ENCODE measurements around the gene ALG12.

ALG12 gene

GRCh38 chr22:49889071-49889470, 29.2 kb downstream of the ALG12 start:
- no peaks in the 10 kb centered on the region for H3K4me1 ChIP-seq (ENCODE audit: control insufficient read depth, insufficient read depth, low read length, poor library complexity, severe bottlenecking)
- 92 to 98% methylated on average over 5 of the region's 5 CpGs for WGBS, 2 experiments (ENCODE audit: insufficient coverage in 2 of 2)
- H3K27ac ChIP-seq (ENCODE audit: low read depth, low read length, severe bottlenecking), result no peak overlapping the region
- H3K9me3 ChIP-seq (ENCODE audit: control insufficient read depth, low read length), result peaks cover 20% of the 10 kb centered on the region
- H3K36me3 ChIP-seq (ENCODE audit: control insufficient read depth, insufficient read depth, low read length), result peaks cover 94% of the 10 kb centered on the region
- no peak overlapping the region for H3K4me3 ChIP-seq (ENCODE audit: extremely low read depth, insufficient read depth, low read length, poor library complexity, severe bottlenecking)

GRCh38 chr22:49887702-49888101, 30.5 kb downstream of the ALG12 start:
- H3K4me3 ChIP-seq (ENCODE audit: extremely low read depth, insufficient read depth, low read length, poor library complexity, severe bottlenecking), result no peak overlapping the region
- no peak overlapping the region for H3K27ac ChIP-seq (ENCODE audit: low read depth, low read length, severe bottlenecking)
- peaks cover 20% of the 10 kb centered on the region for H3K9me3 ChIP-seq (ENCODE audit: control insufficient read depth, low read length)
- 96 to 100% methylated on average over 9 of the region's 9 CpGs for WGBS, 2 experiments (ENCODE audit: insufficient coverage in 2 of 2)
- H3K4me1 ChIP-seq (ENCODE audit: control insufficient read depth, insufficient read depth, low read length, poor library complexity, severe bottlenecking), result no peaks in the 10 kb centered on the region
- peaks cover 97% of the 10 kb centered on the region for H3K36me3 ChIP-seq (ENCODE audit: control insufficient read depth, insufficient read depth, low read length)

GRCh38 chr22:49887064-49887451, 31.2 kb downstream of the ALG12 start:
- WGBS, 2 experiments (ENCODE audit: insufficient coverage in 2 of 2), result 95 to 98% methylated on average over 13 to 14 of the region's 14 CpGs
- H3K36me3 ChIP-seq (ENCODE audit: control insufficient read depth, insufficient read depth, low read length), result peaks cover 92% of the 10 kb centered on the region
- H3K9me3 ChIP-seq (ENCODE audit: control insufficient read depth, low read length), result peaks cover 20% of the 10 kb centered on the region
- no peak overlapping the region for H3K27ac ChIP-seq (ENCODE audit: low read depth, low read length, severe bottlenecking)
- no peaks in the 10 kb centered on the region for H3K4me1 ChIP-seq (ENCODE audit: control insufficient read depth, insufficient read depth, low read length, poor library complexity, severe bottlenecking)
- no peak overlapping the region for H3K4me3 ChIP-seq (ENCODE audit: extremely low read depth, insufficient read depth, low read length, poor library complexity, severe bottlenecking)

- peaks cover 20% of the 10 kb centered on the region for H3K9me3 ChIP-seq (ENCODE audit: control insufficient read depth, low read length)
- no peak overlapping the region for H3K27ac ChIP-seq (ENCODE audit: low read depth, low read length, severe bottlenecking)
- no peak overlapping the region for H3K4me3 ChIP-seq (ENCODE audit: extremely low read depth, insufficient read depth, low read length, poor library complexity, severe bottlenecking)
- H3K4me1 ChIP-seq (ENCODE audit: control insufficient read depth, insufficient read depth, low read length, poor library complexity, severe bottlenecking), result no peaks in the 10 kb centered on the region
- peaks cover 91% of the 10 kb centered on the region for H3K36me3 ChIP-seq (ENCODE audit: control insufficient read depth, insufficient read depth, low read length)
- 98 to 99% methylated on average over 41 of the region's 41 CpGs for WGBS, 2 experiments (ENCODE audit: insufficient coverage in 2 of 2)
Observed at GRCh38 chr22:49886346-49887063, 31.7 kb downstream of the ALG12 start.

- H3K27ac ChIP-seq (ENCODE audit: low read depth, low read length, severe bottlenecking), result no peak overlapping the region
- WGBS, 2 experiments (ENCODE audit: insufficient coverage in 2 of 2), result 98 to 99% methylated on average over 35 of the region's 35 CpGs
- peaks cover 20% of the 10 kb centered on the region for H3K9me3 ChIP-seq (ENCODE audit: control insufficient read depth, low read length)
- H3K4me3 ChIP-seq (ENCODE audit: extremely low read depth, insufficient read depth, low read length, poor library complexity, severe bottlenecking), result no peak overlapping the region
- H3K4me1 ChIP-seq (ENCODE audit: control insufficient read depth, insufficient read depth, low read length, poor library complexity, severe bottlenecking), result no peaks in the 10 kb centered on the region
- H3K36me3 ChIP-seq (ENCODE audit: control insufficient read depth, insufficient read depth, low read length), result peaks cover 91% of the 10 kb centered on the region
Observed at GRCh38 chr22:49885881-49886280, 32.4 kb downstream of the ALG12 start.

- WGBS, 2 experiments (ENCODE audit: insufficient coverage in 2 of 2), result 97 to 98% methylated on average over 17 of the region's 17 CpGs
- peaks cover 2% of the 10 kb centered on the region for H3K4me1 ChIP-seq (ENCODE audit: control insufficient read depth, insufficient read depth, low read length, poor library complexity, severe bottlenecking)
- H3K4me3 ChIP-seq (ENCODE audit: extremely low read depth, insufficient read depth, low read length, poor library complexity, severe bottlenecking), result no peak overlapping the region
- no peak overlapping the region for H3K27ac ChIP-seq (ENCODE audit: low read depth, low read length, severe bottlenecking)
- H3K36me3 ChIP-seq (ENCODE audit: control insufficient read depth, insufficient read depth, low read length), result peaks cover 86% of the 10 kb centered on the region
- H3K9me3 ChIP-seq (ENCODE audit: control insufficient read depth, low read length), result peaks cover 20% of the 10 kb centered on the region
Observed at GRCh38 chr22:49885281-49885680, 33.0 kb downstream of the ALG12 start.

- no peak overlapping the region for H3K27ac ChIP-seq (ENCODE audit: low read depth, low read length, severe bottlenecking)
- WGBS, 2 experiments (ENCODE audit: insufficient coverage in 2 of 2), result 93 to 94% methylated on average over 30 to 31 of the region's 31 CpGs
- H3K36me3 ChIP-seq (ENCODE audit: control insufficient read depth, insufficient read depth, low read length), result peaks cover 80% of the 10 kb centered on the region
- H3K4me1 ChIP-seq (ENCODE audit: control insufficient read depth, insufficient read depth, low read length, poor library complexity, severe bottlenecking), result peaks cover 3% of the 10 kb centered on the region
- H3K9me3 ChIP-seq (ENCODE audit: control insufficient read depth, low read length), result peaks cover 19% of the 10 kb centered on the region
- H3K4me3 ChIP-seq (ENCODE audit: extremely low read depth, insufficient read depth, low read length, poor library complexity, severe bottlenecking), result no peak overlapping the region
Observed at GRCh38 chr22:49884503-49885260, 33.6 kb downstream of the ALG12 start.

- Histone ChIP-seq H3K9me3 (ENCODE audit: control insufficient read depth, low read length) (peaks cover 15% of the 10 kb centered on the region), H3K36me3 (ENCODE audit: control insufficient read depth, insufficient read depth, low read length) (peaks cover 74% of the 10 kb centered on the region), H3K4me1 (ENCODE audit: control insufficient read depth, insufficient read depth, low read length, poor library complexity, severe bottlenecking) (peaks cover 3% of the 10 kb centered on the region), H3K27ac (ENCODE audit: low read depth, low read length, severe bottlenecking) (no peak overlapping the region), H3K4me3 (ENCODE audit: extremely low read depth, insufficient read depth, low read length, poor library complexity, severe bottlenecking) (no peak overlapping the region)
- 95 to 98% methylated on average over 11 to 19 of the region's 20 CpGs for WGBS, 2 experiments (ENCODE audit: insufficient coverage in 2 of 2)
Observed at GRCh38 chr22:49884075-49884474, 34.2 kb downstream of the ALG12 start.

- Histone ChIP-seq H3K9me3 (ENCODE audit: control insufficient read depth, low read length) (peaks cover 7% of the 10 kb centered on the region), H3K36me3 (ENCODE audit: control insufficient read depth, insufficient read depth, low read length) (peaks cover 67% of the 10 kb centered on the region), H3K4me1 (ENCODE audit: control insufficient read depth, insufficient read depth, low read length, poor library complexity, severe bottlenecking) (peaks cover 3% of the 10 kb centered on the region), H3K27ac (ENCODE audit: low read depth, low read length, severe bottlenecking) (no peak overlapping the region), H3K4me3 (ENCODE audit: extremely low read depth, insufficient read depth, low read length, poor library complexity, severe bottlenecking) (no peak overlapping the region)
- 97 to 98% methylated on average over 4 of the region's 4 CpGs for WGBS, 2 experiments (ENCODE audit: insufficient coverage in 2 of 2)
Observed at GRCh38 chr22:49883294-49883640, 35.0 kb downstream of the ALG12 start.

- peaks cover 3% of the 10 kb centered on the region for H3K4me1 ChIP-seq (ENCODE audit: control insufficient read depth, insufficient read depth, low read length, poor library complexity, severe bottlenecking)
- H3K27ac ChIP-seq (ENCODE audit: low read depth, low read length, severe bottlenecking), result no peak overlapping the region
- peaks cover 5% of the 10 kb centered on the region for H3K9me3 ChIP-seq (ENCODE audit: control insufficient read depth, low read length)
- H3K36me3 ChIP-seq (ENCODE audit: control insufficient read depth, insufficient read depth, low read length), result peaks cover 67% of the 10 kb centered on the region
- no peak overlapping the region for H3K4me3 ChIP-seq (ENCODE audit: extremely low read depth, insufficient read depth, low read length, poor library complexity, severe bottlenecking)
- WGBS, 2 experiments (ENCODE audit: insufficient coverage in 2 of 2), result 93 to 95% methylated on average over 15 to 17 of the region's 21 CpGs
Observed at GRCh38 chr22:49882519-49883293, 35.5 kb downstream of the ALG12 start.

Measured in mesodermal cell (in vitro differentiated cells).